T-cell (primary cell): ENCODE results near the gene CYP4Z1. TPM values are rescaled to one million over a fixed set of nuclear protein-coding genes. Genes with fewer than 3 reads are reported as not detected.
"Not testable (repeated sequence)": the region's sequence is repeated elsewhere in the genome, so short reads cannot be mapped to it uniquely, and the experiment has no call there.

Source experiments
- ATAC-seq, 4 experiments: fragments of 200-7000 bp in 3 of 4; fragments of 150-1000 bp in 1 of 4; cut with Tn5 transposase; replicated peaks in 1 of 4; 1 replicate in 3 of 4; 2 replicates in 1 of 4; pipeline ENCODE4 v1.10.0; 2021; ENCODE audit warnings: moderate library complexity in 3 of 4, mild to moderate bottlenecking in 2 of 4, moderate number of reproducible peaks in 1 of 4
- CTCF ChIA-PET, 2 donors: fragments of 300-600 bp; sonication (Branson Sonifier 250); formaldehyde crosslinking; loops; one replicate each; lab custom pipeline; 2022; ENCODE audit warnings: antibody characterized with exemption in 2 of 2; lab: Charles Lee
- POLR2A ChIA-PET, 2 donors: fragments of 300-600 bp; sonication (Branson Sonifier 250); formaldehyde crosslinking; loops; one replicate each; lab custom pipeline; 2022; ENCODE audit warnings: antibody characterized with exemption in 2 of 2; lab: Charles Lee
- DNase-seq, 35 experiments: peaks; one replicate each; pipeline versions ENCODE4 v3.0.0 to v3.0.0-alpha.2; 2013 to 2023
- H3K27ac ChIP-seq: one replicate; pipeline ENCODE4 v1.5.1; 2013; ENCODE audit warnings: low read length
- H3K27me3 ChIP-seq, 2 experiments: replicated peaks in 1 of 2; 1 replicate in 1 of 2; 2 replicates in 1 of 2; pipeline versions ENCODE4 v1.6.1 to v1.7.0; 2013; ENCODE audit warnings: low read length in 1 of 2, mixed read lengths in 1 of 2; ENCODE audit not compliant: control insufficient read depth in 2 of 2, insufficient read depth in 2 of 2; ENCODE audit errors: extremely low read depth in 1 of 2
- H3K36me3 ChIP-seq, 2 donors: 1 replicate in 1 of 2; 2 replicates in 1 of 2; pipeline versions ENCODE4 v1.6.1 to v1.7.0; 2013; ENCODE audit warnings: low read length in 1 of 2; ENCODE audit not compliant: control insufficient read depth in 2 of 2, insufficient read depth in 1 of 2; ENCODE audit errors: extremely low read depth in 1 of 2
- H3K4me1 ChIP-seq, 2 experiments: 1 replicate in 1 of 2; 2 replicates in 1 of 2; pipeline versions ENCODE4 v1.6.1 to v1.7.0; 2013; ENCODE audit warnings: low read length in 2 of 2, mixed read lengths in 1 of 2; ENCODE audit not compliant: insufficient read depth in 2 of 2, control insufficient read depth in 1 of 2; ENCODE audit errors: extremely low read depth in 1 of 2
- H3K4me3 ChIP-seq, 2 donors: 1 replicate in 1 of 2; 2 replicates in 1 of 2; pipeline versions ENCODE4 v1.5.1 to v1.7.0; 2013; ENCODE audit warnings: mild to moderate bottlenecking in 2 of 2, low read length in 1 of 2, moderate library complexity in 1 of 2; ENCODE audit not compliant: control insufficient read depth in 1 of 2; ENCODE audit errors: extremely low read depth in 1 of 2
- H3K9me3 ChIP-seq: 2 replicates; pipeline ENCODE4 v1.7.0; 2013
- H3K27ac Mint-ChIP-seq, 2 donors: one replicate each; pipeline ENCODE4 v1.8.0; 2020 to 2021; ENCODE audit warnings: mild to moderate bottlenecking in 2 of 2, mixed read lengths in 2 of 2
- H3K27me3 Mint-ChIP-seq, 2 donors: one replicate each; pipeline ENCODE4 v1.8.0; 2021 to 2022; ENCODE audit warnings: mixed read lengths in 2 of 2
- H3K36me3 Mint-ChIP-seq: one replicate; pipeline ENCODE4 v1.8.0; 2021; ENCODE audit warnings: mixed read lengths
- H3K4me1 Mint-ChIP-seq, 3 donors: one replicate each; pipeline ENCODE4 v1.8.0; 2020 to 2022; ENCODE audit warnings: mixed read lengths in 3 of 3, mild to moderate bottlenecking in 1 of 3
- H3K4me3 Mint-ChIP-seq, 3 donors: one replicate each; pipeline ENCODE4 v1.8.0; 2020 to 2022; ENCODE audit warnings: mild to moderate bottlenecking in 3 of 3, mixed read lengths in 3 of 3, moderate library complexity in 3 of 3
- H3K9me3 Mint-ChIP-seq, 3 donors: one replicate each; pipeline ENCODE4 v1.8.0; 2020 to 2022; ENCODE audit warnings: mixed read lengths in 3 of 3
- WGBS: methylation state at CpG from one replicate; pipeline ENCODE4 v1.1.5; 2013; ENCODE audit warnings: missing lambda C conversion rate; ENCODE audit not compliant: insufficient coverage; 5-methylcytosine and 5-hydroxymethylcytosine counted together
- total RNA-seq, 35 experiments: library from RNA in 6 of 35; stranded (reverse) in 6 of 35; fragments of 120-200 nt in 1 of 35; gene quantifications; one replicate each; pipeline versions ENCODE4 v1.2.1 to v1.2.4 and lab custom pipeline; 2013 to 2026

CYP4Z1 gene
- total RNA-seq, 5 donors from 2014 or later (not counting 1 experiment from before 2014, with no cell fraction given): not detected

GRCh38 chr1:47124834-47125233, 57.8 kb downstream of the CYP4Z1 start:
- H3K27ac ChIP-seq, H3K9me3 ChIP-seq, H3K4me3 ChIP-seq, H3K27ac Mint-ChIP-seq, H3K27me3 ChIP-seq, H3K36me3 Mint-ChIP-seq, CTCF ChIA-PET, POLR2A ChIA-PET, DNase-seq, H3K36me3 ChIP-seq, ATAC-seq, H3K9me3 Mint-ChIP-seq, H3K4me3 Mint-ChIP-seq, H3K4me1 Mint-ChIP-seq, H3K4me1 ChIP-seq: not testable (repeated sequence)
- peaks cover 12 to 19% of the 10 kb centered on the region in 2 donors for H3K27me3 Mint-ChIP-seq

- H3K27ac ChIP-seq, H3K27me3 ChIP-seq, H3K9me3 Mint-ChIP-seq, H3K9me3 ChIP-seq, H3K4me1 ChIP-seq, POLR2A ChIA-PET, H3K36me3 Mint-ChIP-seq, DNase-seq, H3K27ac Mint-ChIP-seq, H3K4me3 Mint-ChIP-seq, H3K4me3 ChIP-seq, CTCF ChIA-PET, H3K36me3 ChIP-seq, ATAC-seq, H3K4me1 Mint-ChIP-seq: not testable (repeated sequence)
- peaks cover 16 to 18% of the 10 kb centered on the region in 2 donors for H3K27me3 Mint-ChIP-seq
- no CpG with 5 or more reads among the region's 2 CpGs for WGBS
Observed at GRCh38 chr1:47126997-47127396, 60.0 kb downstream of the CYP4Z1 start.

DNA sequence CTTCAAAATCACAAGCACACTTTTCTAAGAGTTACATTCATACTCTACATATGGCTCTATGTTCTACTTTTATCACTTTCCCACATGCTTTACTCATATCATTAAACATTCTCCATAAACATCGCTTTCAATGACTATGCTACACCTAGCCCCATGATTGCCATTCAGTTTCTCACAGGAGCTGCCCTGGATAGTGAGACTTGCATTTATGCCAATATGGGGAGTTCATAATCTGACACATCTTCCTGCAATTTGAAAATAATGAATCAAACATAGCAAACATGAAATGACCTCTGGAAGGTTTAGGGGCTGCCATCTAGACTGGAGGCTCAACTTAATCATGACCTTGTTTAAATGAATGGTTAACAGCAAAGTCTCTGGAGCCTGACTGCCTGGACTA, 61.2 kb downstream of the CYP4Z1 start:
- no peaks in the 10 kb centered on the region for H3K4me1 Mint-ChIP-seq
- Histone ChIP-seq H3K27ac (no peak overlapping the region), H3K27me3 (peaks cover 0 to 3% of the 10 kb centered on the region in 2 experiments), H3K4me3 (no peak overlapping the region), H3K4me1 (no peaks in the 10 kb centered on the region), H3K9me3 (no peaks in the 10 kb centered on the region), H3K36me3 (no peaks in the 10 kb centered on the region)
- peaks cover 18% of the 10 kb centered on the region in 2 donors for H3K27me3 Mint-ChIP-seq
- no peak overlapping the region for H3K4me3 Mint-ChIP-seq
- DNase-seq (no peak), ATAC-seq (no peak)
- CTCF ChIA-PET: interaction anchor here in 1 of 2 donors (0.6 kb wide), 1 partner anchor 689 kb away, joined by 3 read pairs; no protein-coding TSS in a partner anchor
- POLR2A ChIA-PET: no interaction called here
- H3K9me3 Mint-ChIP-seq: peaks cover 0 to 4% (median 3%) of the 10 kb centered on the region in 3 donors
- no peak overlapping the region for H3K27ac Mint-ChIP-seq
- no peaks in the 10 kb centered on the region for H3K36me3 Mint-ChIP-seq
- no CpG with 5 or more reads among the region's 1 CpG for WGBS

- H3K4me3 ChIP-seq, H3K36me3 ChIP-seq, POLR2A ChIA-PET, H3K4me1 Mint-ChIP-seq, H3K4me1 ChIP-seq, H3K9me3 ChIP-seq, H3K4me3 Mint-ChIP-seq, CTCF ChIA-PET, ATAC-seq, H3K27ac Mint-ChIP-seq, DNase-seq, H3K27ac ChIP-seq, H3K9me3 Mint-ChIP-seq, H3K27me3 ChIP-seq, H3K36me3 Mint-ChIP-seq: not testable (repeated sequence)
- H3K27me3 Mint-ChIP-seq: peaks cover 18% of the 10 kb centered on the region in 2 donors
- 58% methylated on average over 2 of the region's 2 CpGs for WGBS
Observed at GRCh38 chr1:47128854-47129253, 61.8 kb downstream of the CYP4Z1 start.

GRCh38 chr1:47129489-47130230, 62.6 kb downstream of the CYP4Z1 start:
- H3K27me3 Mint-ChIP-seq: peaks cover 17 to 18% of the 10 kb centered on the region in 2 donors
- DNase-seq, H3K9me3 ChIP-seq, H3K27ac ChIP-seq, H3K27me3 ChIP-seq, H3K27ac Mint-ChIP-seq, H3K36me3 Mint-ChIP-seq, POLR2A ChIA-PET, ATAC-seq, CTCF ChIA-PET, H3K36me3 ChIP-seq, H3K4me3 ChIP-seq, H3K9me3 Mint-ChIP-seq, H3K4me3 Mint-ChIP-seq, H3K4me1 ChIP-seq, H3K4me1 Mint-ChIP-seq: not testable (repeated sequence)
- no CpG with 5 or more reads among the region's 8 CpGs for WGBS

DNA sequence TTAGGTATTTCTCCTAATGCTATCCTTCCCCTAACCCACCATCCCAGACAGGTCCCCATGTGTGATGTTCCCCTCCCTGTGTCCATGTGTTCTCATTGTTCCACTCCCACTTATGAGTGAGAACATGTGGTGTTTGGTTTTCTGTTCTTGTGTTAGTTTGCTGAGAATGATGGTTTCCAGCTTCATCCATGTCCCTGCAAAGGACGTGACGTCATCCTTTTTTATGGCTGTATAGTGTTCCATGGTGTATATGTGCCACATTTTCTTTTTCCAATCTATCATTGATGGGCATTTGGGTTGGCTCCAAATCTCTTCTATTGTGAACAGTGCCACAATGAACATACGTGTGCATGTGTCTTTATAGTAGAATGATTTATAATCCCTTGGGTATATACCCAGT, 65.6 kb downstream of the CYP4Z1 start:
- DNase-seq, H3K4me3 Mint-ChIP-seq, ATAC-seq, H3K36me3 ChIP-seq, POLR2A ChIA-PET, H3K4me3 ChIP-seq, H3K27me3 ChIP-seq, H3K9me3 ChIP-seq, H3K36me3 Mint-ChIP-seq, H3K4me1 Mint-ChIP-seq, H3K27ac ChIP-seq, CTCF ChIA-PET, H3K4me1 ChIP-seq, H3K9me3 Mint-ChIP-seq, H3K27ac Mint-ChIP-seq: not testable (repeated sequence)
- H3K27me3 Mint-ChIP-seq: peaks cover 10 to 16% of the 10 kb centered on the region in 2 donors
- WGBS: no CpG with 5 or more reads among the region's 3 CpGs
